ENCODE data around the gene GNA14.
"Not testable (repeated sequence)": the region's sequence is repeated elsewhere in the genome, so short reads cannot be mapped to it uniquely, and the experiment has no call there.

GNA14 gene

DNA sequence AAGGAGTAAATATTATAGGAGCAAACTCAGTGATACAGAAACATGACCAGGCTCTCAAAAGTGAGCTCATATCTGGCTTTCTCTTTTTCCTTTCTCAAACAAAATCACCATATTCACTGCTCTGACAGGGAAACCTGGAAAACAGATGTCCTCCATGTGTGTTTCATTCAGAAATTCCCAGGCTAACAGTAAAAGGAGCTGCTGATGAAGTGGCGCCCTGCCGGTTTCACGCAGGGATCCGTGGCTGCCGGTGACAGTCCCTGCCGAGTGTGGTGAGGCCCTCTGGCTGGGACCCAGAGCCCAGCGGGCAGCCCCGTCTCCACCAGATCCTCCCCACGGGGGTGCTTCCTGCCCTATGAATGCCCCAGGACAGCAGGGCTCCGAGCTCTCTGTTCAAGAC, 208.1 kb downstream of the GNA14 start:
- no peak for DNase-seq

- DNase-seq = no peak
Measured at GRCh38 chr9:77438653-77439052, 209.5 kb downstream of the GNA14 start.

- no peak for DNase-seq
Measured at GRCh38 chr9:77435688-77436087, 212.4 kb downstream of the GNA14 start.

- DNase-seq = no peak
Measured at GRCh38 chr9:77435277-77435676, 212.8 kb downstream of the GNA14 start.

DNA sequence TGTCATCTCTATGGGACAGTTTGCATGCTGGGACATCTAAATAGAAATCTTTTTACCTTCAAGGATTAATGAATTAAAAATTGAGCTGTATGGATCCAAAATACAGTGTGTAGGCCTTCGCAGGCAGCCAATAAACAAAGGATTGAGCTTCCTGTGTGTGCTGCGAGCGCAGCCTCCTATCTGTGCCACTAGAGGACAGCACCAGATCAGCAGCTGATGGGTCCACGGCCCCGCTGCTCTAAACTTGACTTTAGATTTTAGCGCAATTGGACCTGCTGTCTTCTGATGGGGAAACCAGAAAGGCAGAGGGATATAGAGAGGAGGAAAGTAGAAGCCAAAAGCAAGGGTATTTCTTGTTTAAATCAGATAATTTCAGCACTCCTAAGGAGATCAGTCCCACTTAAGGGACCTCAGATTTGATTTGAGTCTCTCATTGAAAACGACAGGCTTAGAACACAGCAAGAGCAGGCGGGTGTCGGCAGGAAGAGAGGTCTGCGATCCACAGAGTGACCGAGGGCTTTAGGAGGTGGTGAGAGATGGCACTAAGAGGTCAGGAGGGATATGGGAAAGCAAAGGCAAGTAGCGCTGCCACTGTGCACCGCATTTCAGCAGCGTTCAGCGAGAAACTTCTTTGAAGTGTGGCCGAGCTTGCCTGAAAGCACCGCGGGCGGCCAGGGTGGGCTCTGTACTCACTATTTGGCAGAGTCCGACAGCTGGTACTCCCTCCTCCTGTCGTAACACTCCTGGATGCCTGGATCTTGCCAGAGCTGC, 214.3 kb downstream of the GNA14 start:
- peak; percentile 46 for DNase-seq

DNA sequence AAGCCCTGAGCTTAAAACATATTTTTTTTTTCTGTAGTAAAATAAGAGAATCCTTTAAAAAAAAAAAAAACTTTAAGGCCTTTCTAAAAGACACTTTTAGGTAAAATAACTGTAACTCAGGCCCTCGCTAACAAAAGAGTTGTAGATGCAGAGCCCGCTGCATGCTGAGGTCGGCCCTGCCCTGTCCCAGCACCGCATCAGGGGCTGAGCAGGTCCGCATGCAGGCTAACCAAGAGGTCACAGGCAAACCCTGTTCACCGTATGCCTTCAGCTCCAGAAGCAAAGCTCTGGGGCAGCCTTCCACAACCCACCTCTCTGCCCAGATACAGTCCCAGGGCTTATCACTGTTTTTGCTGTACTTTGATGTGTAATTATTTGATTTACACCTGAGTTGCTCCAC, 216.1 kb downstream of the GNA14 start:
- DNase-seq = no peak

- DNase-seq = no peak
Measured at GRCh38 chr9:77429928-77430327, 218.2 kb downstream of the GNA14 start.

- no peak for DNase-seq
Measured at GRCh38 chr9:77427256-77427927, 220.7 kb downstream of the GNA14 start.

- no peak for DNase-seq
Measured at GRCh38 chr9:77426712-77427111, 221.4 kb downstream of the GNA14 start.

- no peak for DNase-seq
Measured at GRCh38 chr9:77424993-77425392, 223.1 kb downstream of the GNA14 start.

GRCh38 chr9:77423841-77424240, 224.3 kb downstream of the GNA14 start:
- no peak for DNase-seq

GRCh38 chr9:77422969-77423368, 225.2 kb downstream of the GNA14 start:
- DNase-seq = no peak

- DNase-seq = no peak
Measured at GRCh38 chr9:77421506-77422265, 226.4 kb downstream of the GNA14 start.

DNA sequence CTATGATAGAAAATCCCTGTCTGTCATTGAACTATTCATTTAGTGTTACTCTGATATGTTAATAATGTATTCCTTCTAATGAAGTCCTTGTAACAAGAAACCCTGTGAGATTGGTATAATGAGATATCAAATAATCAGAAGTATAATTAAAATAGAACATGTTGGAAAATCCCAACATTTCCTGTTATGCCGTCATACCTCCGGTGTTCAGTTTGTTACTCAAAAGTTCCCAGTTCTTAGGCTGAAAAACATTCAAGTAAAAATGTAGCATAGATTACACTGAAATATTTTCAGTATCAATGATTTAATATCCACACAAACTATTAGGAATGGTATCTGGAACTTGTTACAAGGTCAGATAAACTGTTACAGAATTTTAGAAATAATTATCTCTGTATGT, 227.5 kb downstream of the GNA14 start:
- DNase-seq = no peak

DNA sequence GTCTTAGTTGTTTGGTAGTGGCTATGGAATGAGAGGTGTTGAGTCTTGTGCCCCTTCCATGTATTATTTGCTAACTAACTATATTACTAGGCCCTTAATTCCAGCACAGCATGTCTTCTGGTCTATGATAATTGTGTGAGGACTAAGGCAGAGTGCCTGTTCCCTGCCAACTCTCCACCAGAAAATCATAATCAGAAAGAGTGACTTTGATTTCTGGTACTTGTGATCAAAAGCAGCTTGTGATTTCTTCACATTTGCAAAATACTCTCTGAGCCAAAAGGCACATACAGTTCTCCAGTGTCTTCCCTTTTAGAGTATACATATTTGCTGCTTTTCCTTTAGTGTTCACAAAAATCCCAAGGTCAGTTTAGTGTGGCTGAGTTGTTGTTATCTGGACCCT, 229.9 kb downstream of the GNA14 start:
- DNase-seq = no peak

DNA sequence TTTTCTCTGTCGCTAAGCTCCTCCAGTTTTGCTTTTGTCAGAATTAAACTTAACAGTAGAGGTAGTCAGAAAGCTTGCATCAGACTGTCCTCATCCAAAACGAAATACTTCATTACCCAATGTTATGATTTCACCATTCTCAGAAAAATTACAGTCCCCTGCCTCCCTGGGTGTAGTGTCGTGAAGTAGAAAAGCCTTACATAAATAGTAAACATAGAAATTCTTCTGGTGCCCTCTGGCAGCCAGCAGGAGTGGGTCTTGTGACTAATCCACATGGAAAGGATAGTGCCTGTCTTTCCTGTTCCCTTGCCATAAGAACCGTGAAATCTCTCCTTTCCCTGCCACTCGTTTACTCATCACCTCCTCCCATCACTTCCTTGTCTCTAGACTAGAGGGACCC, 230.6 kb downstream of the GNA14 start:
- DNase-seq = no peak

GRCh38 chr9:77408521-77408920, 239.6 kb downstream of the GNA14 start:
- not testable (repeated sequence) for DNase-seq

DNA sequence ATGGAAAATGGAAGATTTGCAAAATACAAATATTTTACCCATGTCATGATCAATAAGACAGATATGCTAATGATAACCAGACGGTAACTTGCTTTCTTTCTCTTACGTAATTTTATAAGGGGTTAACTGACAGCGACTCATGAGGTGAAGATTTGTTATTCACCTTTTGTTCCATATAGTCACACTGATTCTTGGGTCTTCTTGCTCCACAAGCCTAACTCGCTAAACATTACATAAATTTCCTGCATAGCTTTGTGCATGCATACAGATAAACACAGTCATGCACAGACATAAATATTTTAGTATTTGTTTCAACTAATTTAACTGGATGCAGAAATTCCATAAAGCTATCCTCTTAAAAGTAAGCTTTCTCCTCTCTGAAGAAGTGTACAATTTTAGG, 244.9 kb downstream of the GNA14 start:
- no peak for DNase-seq

DNA sequence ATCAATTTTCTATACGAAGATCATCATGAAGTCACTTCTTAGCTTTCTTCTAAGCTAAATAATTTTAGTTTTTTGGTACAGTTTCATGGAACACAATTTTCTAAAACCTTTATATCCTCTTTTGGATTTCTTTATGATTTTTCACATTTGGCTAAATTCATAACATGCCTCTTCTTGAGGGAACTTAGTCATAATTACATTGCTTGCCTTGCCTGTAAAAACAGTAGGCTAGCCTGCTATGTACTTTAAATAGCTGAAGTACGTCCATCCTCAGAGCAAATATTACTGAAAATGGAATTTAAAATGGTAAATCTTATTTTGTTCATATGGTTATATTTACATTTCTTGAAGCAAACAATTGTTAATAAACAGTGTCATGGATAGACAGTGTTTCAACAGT, 245.8 kb downstream of the GNA14 start:
- DNase-seq = no peak

DNA sequence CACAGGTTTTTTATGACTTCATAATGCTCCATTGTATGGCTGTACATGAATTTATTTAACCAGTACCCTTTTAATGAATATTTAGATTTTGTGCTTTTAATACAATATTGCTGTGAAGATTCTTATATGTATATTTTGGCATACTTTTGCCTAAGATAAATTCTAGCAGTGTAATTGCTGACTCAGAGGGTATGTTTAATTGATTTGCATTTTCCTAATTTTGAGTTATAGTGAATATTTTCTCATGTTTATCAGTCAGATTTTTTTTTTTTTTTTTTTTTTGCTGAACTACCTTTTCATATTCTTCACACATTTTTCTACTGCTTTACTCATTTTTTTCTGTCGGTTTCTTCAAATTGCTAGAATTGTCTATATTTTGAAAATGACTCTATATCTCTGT, 248.2 kb downstream of the GNA14 start:
- DNase-seq = no peak

GRCh38 chr9:77398581-77398980, 249.5 kb downstream of the GNA14 start:
- not testable (repeated sequence) for DNase-seq

DNA sequence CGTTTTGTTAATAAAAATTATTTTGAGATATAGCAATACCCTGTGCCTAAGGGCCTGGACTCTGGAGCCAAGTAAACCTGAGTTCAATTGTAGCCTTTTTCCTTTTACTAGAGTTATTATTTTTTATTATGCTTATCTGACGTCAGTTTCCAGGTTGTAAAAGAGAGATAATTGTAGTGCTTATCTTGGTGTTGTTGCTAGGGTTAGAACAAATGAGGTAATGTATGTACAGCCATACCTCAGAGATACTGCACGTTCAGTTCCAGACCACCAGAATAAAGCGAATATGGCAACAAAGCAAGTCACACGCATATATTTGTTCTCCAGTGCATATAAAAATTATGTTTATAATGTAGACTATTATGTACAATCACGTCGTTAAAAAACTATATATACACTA, 255.8 kb downstream of the GNA14 start:
- DNase-seq = no peak

- DNase-seq = no peak
Measured at GRCh38 chr9:77391834-77392233, 256.3 kb downstream of the GNA14 start.

- no peak for DNase-seq
Measured at GRCh38 chr9:77386187-77386586, 261.9 kb downstream of the GNA14 start.

All from NCI-H1694 (cell line).